ENCODE results near the gene IGFBP6. TPM values are rescaled to one million over a fixed set of nuclear protein-coding genes. Genes with fewer than 3 reads are reported as not detected.

Gene IGFBP6
- total RNA-seq, 1 donor from 2014 or later, result 10.6 TPM

DNA sequence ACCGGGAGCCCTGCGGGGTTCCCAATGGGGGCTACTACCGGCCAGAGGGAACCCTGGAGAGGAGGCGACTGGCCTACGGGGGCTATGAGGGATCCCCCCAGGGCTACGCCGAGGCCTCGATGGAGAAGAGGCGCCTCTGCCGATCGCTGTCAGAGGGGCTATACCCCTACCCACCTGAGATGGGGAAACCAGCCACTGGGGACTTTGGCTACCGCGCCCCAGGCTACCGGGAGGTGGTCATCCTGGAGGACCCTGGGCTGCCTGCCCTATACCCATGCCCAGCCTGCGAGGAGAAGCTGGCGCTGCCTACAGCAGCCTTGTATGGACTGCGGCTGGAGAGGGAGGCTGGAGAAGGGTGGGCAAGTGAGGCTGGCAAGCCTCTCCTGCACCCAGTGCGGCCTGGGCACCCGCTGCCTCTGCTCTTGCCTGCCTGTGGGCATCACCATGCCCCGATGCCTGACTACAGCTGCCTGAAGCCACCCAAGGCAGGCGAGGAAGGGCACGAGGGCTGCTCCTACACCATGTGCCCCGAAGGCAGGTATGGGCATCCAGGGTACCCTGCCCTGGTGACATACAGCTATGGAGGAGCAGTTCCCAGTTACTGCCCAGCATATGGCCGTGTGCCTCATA lies 37.9 kb upstream of the IGFBP6 start:
- no peak for DNase-seq (ENCODE audit: low read depth, low spot score)

- no peak for DNase-seq (ENCODE audit: low read depth, low spot score)
Measured at GRCh38 chr12:53060064-53060720, 37.3 kb upstream of the IGFBP6 start.

DNA sequence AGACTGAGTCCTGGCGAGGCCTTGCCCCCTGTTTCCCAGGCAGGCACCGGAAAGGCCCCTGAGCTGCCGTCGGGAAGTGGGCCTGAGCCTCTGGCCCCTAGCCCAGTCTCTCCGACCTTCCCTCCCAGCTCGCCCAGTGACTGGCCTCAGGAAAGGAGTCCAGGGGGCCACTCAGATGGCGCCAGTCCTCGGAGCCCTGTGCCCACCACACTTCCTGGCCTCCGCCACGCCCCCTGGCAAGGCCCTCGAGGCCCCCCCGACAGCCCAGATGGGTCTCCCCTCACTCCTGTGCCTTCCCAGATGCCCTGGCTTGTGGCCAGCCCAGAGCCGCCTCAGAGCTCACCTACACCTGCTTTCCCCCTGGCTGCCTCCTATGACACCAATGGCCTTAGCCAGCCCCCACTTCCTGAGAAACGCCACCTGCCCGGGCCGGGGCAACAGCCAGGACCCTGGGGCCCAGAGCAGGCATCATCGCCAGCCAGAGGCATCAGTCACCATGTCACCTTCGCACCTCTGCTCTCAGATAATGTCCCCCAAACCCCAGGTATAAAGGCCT lies 36.7 kb upstream of the IGFBP6 start:
- no peak for DNase-seq (ENCODE audit: low read depth, low spot score)

GRCh38 chr12:53061404-53062010 lies 36.0 kb upstream of the IGFBP6 start:
- no peak for DNase-seq (ENCODE audit: low read depth, low spot score)

- DNase-seq (ENCODE audit: low read depth, low spot score), result no peak
Measured at GRCh38 chr12:53062011-53062961, 35.2 kb upstream of the IGFBP6 start.

DNA sequence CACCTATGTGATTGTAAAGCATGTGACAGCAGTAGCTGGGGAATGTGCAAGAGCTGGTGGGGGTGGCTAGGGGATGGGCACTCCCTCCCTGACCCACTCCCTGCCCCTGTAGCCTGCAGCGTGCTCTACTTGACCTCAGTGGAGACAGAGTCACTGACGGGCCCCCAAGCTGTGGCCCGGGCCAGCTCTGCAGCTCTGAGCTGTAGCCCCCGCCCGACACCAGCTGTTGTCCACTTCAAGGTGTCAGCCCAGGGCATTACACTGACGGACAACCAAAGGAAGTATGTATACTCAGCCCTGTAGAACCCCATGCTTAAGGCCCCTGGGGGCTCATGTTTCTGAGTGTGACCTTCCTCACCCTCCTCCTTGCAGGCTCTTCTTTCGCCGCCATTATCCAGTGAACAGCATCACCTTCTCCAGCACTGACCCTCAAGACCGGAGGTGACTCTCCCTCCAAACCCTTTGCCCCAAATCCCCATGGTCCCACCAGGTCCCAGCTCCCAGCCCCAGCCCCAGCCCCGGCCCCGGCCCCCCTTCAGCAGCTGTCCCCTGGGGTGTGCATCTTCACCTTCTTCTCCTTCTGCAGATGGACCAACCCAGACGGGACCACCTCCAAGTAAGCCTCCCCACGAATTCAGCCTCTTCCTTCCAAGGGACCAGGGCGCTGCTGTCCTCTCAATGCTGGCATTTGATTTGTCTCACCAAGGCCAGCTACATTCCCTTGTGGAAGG lies 34.3 kb upstream of the IGFBP6 start:
- DNase-seq (ENCODE audit: low read depth, low spot score), result no peak

- no peak for DNase-seq (ENCODE audit: low read depth, low spot score)
Measured at GRCh38 chr12:53063708-53064612, 33.5 kb upstream of the IGFBP6 start.

DNA sequence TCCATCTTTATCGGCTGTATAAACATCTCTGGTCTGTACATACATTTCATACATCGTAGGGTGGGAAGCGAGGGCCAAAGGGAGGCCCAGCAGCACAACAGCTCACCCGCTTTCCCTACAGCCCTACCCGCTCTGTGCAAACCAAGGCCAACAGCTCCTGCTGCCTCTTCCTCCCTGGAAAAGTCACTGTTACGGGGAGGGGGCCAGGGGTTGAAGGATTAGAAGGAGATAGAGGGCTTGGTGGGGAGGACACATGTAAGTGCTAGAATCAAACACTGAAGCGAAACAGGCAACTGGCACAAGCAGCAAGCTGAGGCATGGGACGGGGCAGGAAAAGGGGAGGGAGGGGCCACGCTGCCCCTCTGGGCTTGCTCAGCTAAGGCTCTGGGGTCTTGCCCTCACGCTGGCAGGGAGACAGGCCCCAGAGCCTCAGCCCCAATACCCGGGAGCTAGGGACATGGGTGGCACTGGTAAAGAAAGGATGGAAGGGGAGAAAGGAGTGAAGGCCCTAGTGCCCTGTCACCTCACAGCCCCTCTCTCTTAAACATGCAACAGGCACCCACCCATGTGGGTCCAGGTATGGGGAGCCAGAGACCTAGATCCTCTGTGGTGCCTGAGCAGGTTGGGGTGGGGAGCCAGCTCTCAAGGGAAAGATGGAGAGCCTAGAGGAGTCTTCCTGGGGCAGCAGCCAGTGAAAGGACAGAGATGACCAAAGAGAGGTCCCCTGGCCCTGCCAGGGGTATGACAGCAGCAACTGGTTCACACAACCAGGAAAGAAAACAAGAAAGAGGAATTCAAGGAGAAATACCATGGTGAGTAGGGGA lies 32.6 kb upstream of the IGFBP6 start:
- DNase-seq (ENCODE audit: low read depth, low spot score), result no peak

DNA sequence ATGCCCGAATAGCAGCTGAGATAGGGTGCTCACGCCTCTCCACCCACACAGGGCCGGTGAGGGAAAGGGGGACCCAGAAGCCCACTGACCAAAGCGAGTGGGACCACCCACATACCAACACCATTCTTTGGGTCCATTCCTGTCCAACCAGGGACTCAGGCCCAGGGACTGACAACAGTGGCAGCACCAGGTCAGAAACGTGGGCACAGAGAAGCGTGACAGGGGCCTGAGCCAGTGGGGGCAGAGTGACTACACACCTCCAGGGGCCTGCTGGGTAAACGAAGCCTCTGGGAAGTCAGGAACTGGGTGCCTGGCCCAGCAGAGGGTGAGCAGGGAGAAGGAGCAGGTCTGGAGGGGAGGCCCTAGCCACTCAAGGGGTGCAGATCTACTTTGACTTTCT lies 32.0 kb upstream of the IGFBP6 start:
- DNase-seq (ENCODE audit: low read depth, low spot score), result no peak

GRCh38 chr12:53065975-53066931 lies 31.2 kb upstream of the IGFBP6 start:
- peak; percentile 50 for DNase-seq (ENCODE audit: low read depth, low spot score)

- no peak for DNase-seq (ENCODE audit: low read depth, low spot score)
Measured at GRCh38 chr12:53067074-53067992, 30.1 kb upstream of the IGFBP6 start.

- no peak for DNase-seq (ENCODE audit: low read depth, low spot score)
Measured at GRCh38 chr12:53067993-53068770, 29.3 kb upstream of the IGFBP6 start.

DNA sequence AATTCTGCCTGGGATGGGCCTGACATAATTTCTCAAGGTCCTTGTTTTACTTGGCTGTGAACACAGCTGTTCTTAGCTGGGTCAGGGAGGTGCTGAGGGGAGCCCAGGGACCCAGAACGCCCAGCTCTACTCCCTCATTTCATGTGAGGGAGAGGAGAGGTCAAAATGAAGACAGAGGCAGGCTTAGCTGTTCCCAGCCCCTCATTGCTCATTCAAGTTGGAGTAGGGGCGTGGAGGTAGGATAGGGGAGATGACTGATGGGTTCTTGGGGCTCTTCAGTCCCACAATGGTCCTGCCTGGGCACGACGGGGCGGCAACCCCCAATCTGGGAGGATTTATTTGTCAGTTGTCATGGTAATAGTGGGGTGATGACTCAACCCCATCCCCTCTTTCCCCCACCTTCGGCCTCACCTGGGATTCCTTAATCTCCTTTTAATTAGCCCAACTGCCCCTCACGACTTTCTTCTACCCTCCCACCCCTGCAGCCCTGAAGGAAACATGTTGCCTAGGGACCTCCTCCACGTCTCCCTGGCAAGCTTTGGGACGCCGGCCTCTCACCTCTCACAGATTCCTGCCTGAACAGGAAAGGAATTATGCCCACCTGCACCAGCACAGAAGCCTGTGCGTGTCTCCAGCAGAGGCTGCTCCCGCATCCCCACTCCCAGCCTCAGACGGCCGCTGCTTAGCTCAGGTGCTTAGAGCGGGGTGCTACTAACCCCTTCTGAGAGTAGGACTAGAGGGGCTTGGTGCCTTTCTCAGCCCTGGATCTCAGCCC lies 28.5 kb upstream of the IGFBP6 start:
- DNase-seq (ENCODE audit: low read depth, low spot score), result no peak

DNA sequence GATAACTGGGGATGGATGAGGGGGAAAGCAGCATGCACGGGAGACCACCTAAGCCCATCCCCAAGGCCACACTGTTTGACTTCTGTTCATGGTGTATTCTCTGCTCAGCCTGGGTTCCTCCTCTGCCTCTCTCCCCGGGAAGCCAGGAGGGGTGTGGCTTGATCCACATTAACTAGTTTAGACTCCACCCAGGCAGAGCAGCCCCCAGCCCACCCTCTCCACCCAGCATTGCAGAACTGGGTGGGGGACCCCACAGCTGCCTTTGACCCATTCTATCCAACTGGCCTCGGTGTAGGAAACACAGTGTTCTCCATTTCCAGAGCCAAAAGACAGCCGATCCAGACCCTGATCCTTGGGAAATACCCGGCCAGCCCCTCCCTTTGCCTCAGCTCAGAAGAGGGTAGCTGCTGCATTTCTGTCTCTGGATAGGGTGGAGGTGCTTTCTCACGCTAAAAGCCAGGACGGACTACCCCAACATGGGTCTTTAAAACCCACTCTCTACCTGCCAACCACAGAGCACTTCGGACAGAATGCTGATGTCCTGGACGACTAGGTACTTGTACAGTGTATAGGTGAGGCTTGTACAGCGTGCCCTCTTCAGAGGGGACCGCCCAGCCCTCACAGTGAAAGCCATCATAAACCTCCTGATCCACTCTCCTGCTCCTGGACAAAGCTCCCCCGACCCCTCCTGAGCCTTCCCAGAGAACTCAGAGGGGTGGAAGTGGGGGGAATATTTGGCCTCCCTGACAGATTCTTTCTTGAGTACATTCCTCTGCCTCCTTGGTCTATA lies 27.7 kb upstream of the IGFBP6 start:
- no peak for DNase-seq (ENCODE audit: low read depth, low spot score)
